ENCODE results near the gene LBP. TPM values are rescaled to one million over a fixed set of nuclear protein-coding genes. Genes with fewer than 3 reads are reported as not detected.

Gene LBP
- total RNA-seq, 1 donor, result 1.8 TPM

DNA sequence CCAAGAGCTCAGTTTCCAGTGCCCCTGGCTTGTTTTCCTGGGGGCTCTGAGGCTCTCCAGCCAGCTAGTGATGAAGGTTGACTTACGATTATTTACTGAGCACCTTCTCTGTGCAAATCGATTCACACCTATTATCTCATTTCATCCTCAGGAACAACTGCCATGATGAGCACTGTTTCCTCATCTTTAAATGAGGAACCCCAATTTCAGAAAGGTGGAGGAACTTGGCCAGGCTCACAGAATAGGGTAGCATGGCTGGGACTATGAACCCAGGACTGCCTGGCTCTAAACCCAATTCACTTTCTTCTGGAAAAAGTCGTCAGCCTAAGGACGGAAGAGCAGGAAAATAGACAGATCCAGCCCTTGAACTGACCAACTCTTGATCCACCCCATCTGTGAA is 45.8 kb upstream of the LBP start:
- Histone ChIP-seq H3K9me3 (ENCODE audit: low read depth, low read length) (no peaks in the 10 kb centered on the region), H3K27me3 (ENCODE audit: insufficient read depth, low read length) (no peaks in the 10 kb centered on the region), H3K27ac (ENCODE audit: low read depth, low read length) (no peak overlapping the region), H3K4me2 (ENCODE audit: insufficient read depth, low read length) (no peak overlapping the region), H3K79me2 (ENCODE audit: insufficient read depth, low read length) (no peaks in the 10 kb centered on the region), H4K20me1 (ENCODE audit: insufficient read depth, low read length) (no peaks in the 10 kb centered on the region), H3K4me1 (ENCODE audit: insufficient read depth, low read length) (peaks cover 23% of the 10 kb centered on the region), H3K4me3 (ENCODE audit: insufficient read depth, low read length) (no peak overlapping the region), H2AFZ (ENCODE audit: low read length) (no peak overlapping the region), H3K36me3 (ENCODE audit: insufficient read depth, low read length) (no peaks in the 10 kb centered on the region)
- TF ChIP-seq, protein P1, sequence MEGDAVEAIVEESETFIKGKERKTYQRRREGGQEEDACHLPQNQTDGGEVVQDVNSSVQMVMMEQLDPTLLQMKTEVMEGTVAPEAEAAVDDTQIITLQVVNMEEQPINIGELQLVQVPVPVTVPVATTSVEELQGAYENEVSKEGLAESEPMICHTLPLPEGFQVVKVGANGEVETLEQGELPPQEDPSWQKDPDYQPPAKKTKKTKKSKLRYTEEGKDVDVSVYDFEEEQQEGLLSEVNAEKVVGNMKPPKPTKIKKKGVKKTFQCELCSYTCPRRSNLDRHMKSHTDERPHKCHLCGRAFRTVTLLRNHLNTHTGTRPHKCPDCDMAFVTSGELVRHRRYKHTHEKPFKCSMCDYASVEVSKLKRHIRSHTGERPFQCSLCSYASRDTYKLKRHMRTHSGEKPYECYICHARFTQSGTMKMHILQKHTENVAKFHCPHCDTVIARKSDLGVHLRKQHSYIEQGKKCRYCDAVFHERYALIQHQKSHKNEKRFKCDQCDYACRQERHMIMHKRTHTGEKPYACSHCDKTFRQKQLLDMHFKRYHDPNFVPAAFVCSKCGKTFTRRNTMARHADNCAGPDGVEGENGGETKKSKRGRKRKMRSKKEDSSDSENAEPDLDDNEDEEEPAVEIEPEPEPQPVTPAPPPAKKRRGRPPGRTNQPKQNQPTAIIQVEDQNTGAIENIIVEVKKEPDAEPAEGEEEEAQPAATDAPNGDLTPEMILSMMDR (IDR thresholded peaks at IDR 0.05; ENCODE audit: extremely low read depth, low read depth, low read length), result no peak
- DNase-seq (ENCODE audit: insufficient read length, low spot score, missing footprints), result no peak

DNA sequence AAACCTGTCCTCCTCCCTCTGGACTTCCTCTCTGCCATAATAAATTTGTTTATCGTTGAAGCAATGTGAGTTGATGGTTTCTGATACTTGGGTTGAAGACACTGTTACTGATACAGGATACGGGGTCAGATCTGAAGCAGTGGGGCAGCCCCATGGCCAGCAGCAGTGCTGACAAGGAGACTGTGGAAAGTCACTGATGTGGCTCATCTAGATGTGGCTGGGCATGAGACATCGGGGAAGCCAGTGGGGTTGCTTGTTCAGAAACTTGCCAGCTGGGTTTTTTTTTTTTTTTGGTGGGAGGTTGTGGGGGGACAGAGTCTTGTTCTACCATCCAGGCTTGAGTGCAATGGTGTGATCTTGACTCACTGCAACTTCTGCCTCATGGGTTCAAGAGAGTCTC is 45.0 kb upstream of the LBP start:
- Histone ChIP-seq H4K20me1 (ENCODE audit: insufficient read depth, low read length) (no peaks in the 10 kb centered on the region), H3K4me2 (ENCODE audit: insufficient read depth, low read length) (no peak overlapping the region), H3K4me3 (ENCODE audit: insufficient read depth, low read length) (no peak overlapping the region), H3K27me3 (ENCODE audit: insufficient read depth, low read length) (no peaks in the 10 kb centered on the region), H3K36me3 (ENCODE audit: insufficient read depth, low read length) (no peaks in the 10 kb centered on the region), H3K79me2 (ENCODE audit: insufficient read depth, low read length) (no peaks in the 10 kb centered on the region), H3K4me1 (ENCODE audit: insufficient read depth, low read length) (peaks cover 23% of the 10 kb centered on the region), H3K27ac (ENCODE audit: low read depth, low read length) (no peak overlapping the region), H3K9me3 (ENCODE audit: low read depth, low read length) (no peaks in the 10 kb centered on the region), H2AFZ (ENCODE audit: low read length) (no peak overlapping the region)
- DNase-seq (ENCODE audit: insufficient read length, low spot score, missing footprints), result no peak
- TF ChIP-seq, protein P1 (IDR thresholded peaks at IDR 0.05; ENCODE audit: extremely low read depth, low read depth, low read length), result no peak

DNA sequence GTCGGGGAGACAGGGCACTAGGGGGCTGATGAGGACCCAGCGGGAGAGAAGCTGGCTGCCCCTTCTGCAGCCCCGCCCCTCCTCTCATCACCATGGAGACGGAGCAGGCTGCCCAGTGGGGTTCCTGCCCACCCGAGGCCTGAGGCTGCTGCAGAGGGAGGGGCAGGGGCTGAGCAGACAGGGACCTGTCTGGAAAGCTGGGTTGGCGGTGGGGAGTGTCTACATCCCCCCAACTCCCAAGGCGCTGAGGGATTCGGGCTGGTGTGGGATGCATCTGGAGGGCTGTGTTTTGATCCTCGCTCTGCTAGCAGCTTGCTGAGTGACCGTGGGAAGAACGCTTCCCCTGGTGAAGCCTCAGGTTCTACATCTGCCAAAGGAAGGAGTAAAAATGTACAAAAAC is 43.5 kb upstream of the LBP start:
- no peaks in the 10 kb centered on the region for H3K9me3 ChIP-seq (ENCODE audit: low read depth, low read length)
- H3K36me3 ChIP-seq (ENCODE audit: insufficient read depth, low read length), result no peaks in the 10 kb centered on the region
- TF ChIP-seq, protein P1 (IDR thresholded peaks at IDR 0.05; ENCODE audit: extremely low read depth, low read depth, low read length), result no peak

DNA sequence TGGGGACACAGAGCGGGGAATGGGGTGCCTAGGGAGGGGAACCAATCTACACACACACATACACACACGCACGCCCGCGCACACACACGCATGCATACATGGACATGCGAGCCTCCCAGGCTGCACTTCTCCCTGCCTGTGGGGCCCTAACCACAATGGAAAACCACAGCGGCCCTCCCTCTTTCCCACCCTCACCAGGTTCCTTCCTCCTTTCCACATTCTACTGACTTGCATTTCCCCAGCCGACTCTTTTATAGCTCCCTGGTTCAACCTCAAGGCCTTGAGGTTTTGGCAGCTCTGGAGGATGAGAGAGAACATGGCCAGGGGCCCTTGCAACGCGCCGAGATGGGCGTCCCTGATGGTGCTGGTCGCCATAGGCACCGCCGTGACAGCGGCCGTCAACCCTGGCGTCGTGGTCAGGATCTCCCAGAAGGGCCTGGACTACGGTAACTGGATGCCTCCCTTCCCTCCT is 42.3 kb upstream of the LBP start, which contains the start of gene BPI:
Gene BPI, plus strand, starts transcription at position 249 of the 472 bp plus-strand sequence. Its CDS starts 68 bp downstream, at position 317.
- DNase-seq (ENCODE audit: insufficient read length, low spot score, missing footprints), result no peak
- TF ChIP-seq, protein P1 (IDR thresholded peaks at IDR 0.05; ENCODE audit: extremely low read depth, low read depth, low read length), result no peak

More for the DNA sequence above, 43.5 kb upstream of the LBP start:
- Histone ChIP-seq H3K4me2 (ENCODE audit: insufficient read depth, low read length) (no peak overlapping the region), H3K4me3 (ENCODE audit: insufficient read depth, low read length) (no peak overlapping the region), H3K27me3 (ENCODE audit: insufficient read depth, low read length) (no peaks in the 10 kb centered on the region), H4K20me1 (ENCODE audit: insufficient read depth, low read length) (no peaks in the 10 kb centered on the region), H3K79me2 (ENCODE audit: insufficient read depth, low read length) (no peaks in the 10 kb centered on the region), H2AFZ (ENCODE audit: low read length) (no peak overlapping the region), H3K4me1 (ENCODE audit: insufficient read depth, low read length) (peaks cover 28% of the 10 kb centered on the region), H3K27ac (ENCODE audit: low read depth, low read length) (no peak overlapping the region)
- DNase-seq (ENCODE audit: insufficient read length, low spot score, missing footprints), result no peak

More for the DNA sequence above, 42.3 kb upstream of the LBP start, which contains the start of gene BPI:
- Histone ChIP-seq H3K79me2 (ENCODE audit: insufficient read depth, low read length) (no peaks in the 10 kb centered on the region), H4K20me1 (ENCODE audit: insufficient read depth, low read length) (no peaks in the 10 kb centered on the region), H3K4me2 (ENCODE audit: insufficient read depth, low read length) (peak within 1 kb of the TSS; percentile 36), H3K9me3 (ENCODE audit: low read depth, low read length) (no peaks in the 10 kb centered on the region), H3K27me3 (ENCODE audit: insufficient read depth, low read length) (no peaks in the 10 kb centered on the region), H3K4me3 (ENCODE audit: insufficient read depth, low read length) (no peak within 1 kb of the TSS), H3K36me3 (ENCODE audit: insufficient read depth, low read length) (no peaks in the 10 kb centered on the region), H3K4me1 (ENCODE audit: insufficient read depth, low read length) (peaks cover 24% of the 10 kb centered on the region), H3K27ac (ENCODE audit: low read depth, low read length) (no peak within 1 kb of the TSS), H2AFZ (ENCODE audit: low read length) (peak within 1 kb of the TSS; percentile 28)

Measured in osteoblast (primary cell).